ENCODE data around the gene DIO1.

DIO1 gene

DNA sequence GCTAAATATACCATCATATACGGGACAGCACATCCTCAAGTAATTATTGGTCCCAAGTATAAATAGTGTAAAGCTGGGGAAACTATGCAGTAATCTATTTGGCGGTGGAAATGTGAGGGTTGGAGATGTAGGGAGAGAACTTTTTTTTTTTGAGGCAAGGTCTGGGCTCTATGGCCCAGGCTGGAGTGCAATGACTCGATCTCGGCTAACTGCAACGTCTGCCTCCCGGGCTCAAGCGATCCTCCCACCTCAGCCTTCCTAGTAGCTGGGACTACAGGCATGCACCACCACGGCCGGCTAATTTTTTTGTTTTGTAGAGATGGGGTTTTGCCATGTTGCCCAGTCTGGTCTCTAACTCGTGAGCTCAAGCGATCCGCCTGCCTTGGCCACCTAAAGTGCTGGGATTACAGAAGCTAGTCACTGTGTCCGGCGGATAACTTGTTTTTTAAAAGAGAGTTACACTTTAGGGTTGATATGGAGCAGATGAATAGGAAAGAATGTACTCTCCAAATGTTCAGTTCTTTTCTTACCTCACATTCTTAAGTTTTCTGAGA lies 49.6 kb downstream of the DIO1 start:
- no peak for DNase-seq

DNA sequence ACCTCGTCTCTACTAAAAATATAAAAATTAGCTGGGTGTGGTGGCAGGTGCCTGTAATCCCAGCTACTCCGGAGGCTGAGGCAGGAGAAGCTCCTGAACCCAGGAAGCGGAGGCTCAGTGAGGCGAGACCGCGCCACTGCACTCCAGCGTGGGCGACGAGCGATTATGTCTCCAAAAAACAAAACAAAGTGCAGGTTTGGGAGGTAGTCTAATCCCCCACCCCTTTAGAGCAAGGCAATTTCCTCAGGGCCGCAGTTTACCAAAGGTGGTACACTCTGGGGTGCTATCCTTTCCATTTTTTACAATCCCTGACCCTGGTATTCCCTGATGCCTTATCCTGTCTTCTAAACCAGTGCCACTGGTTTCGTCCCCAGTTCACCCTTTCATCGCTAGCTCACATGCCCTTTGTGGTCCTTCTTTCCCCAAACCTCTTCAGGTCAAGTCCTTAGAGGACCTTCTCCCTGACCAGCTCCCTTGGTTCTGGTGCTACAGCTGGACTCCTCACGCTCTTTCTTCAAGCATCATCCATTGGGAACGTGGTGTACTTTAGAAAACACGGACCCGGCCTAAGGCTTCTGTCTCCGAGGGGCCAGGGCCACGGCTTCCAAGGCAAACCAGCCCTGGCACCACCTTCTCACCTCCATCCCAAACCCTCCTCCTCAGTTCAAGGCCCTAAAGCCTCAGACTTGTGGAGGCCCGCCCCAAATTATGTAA lies 50.6 kb downstream of the DIO1 start:
- DNase-seq = no peak

GRCh38 chr1:53945183-53945432 lies 51.1 kb downstream of the DIO1 start:
- DNase-seq = no peak

DNA sequence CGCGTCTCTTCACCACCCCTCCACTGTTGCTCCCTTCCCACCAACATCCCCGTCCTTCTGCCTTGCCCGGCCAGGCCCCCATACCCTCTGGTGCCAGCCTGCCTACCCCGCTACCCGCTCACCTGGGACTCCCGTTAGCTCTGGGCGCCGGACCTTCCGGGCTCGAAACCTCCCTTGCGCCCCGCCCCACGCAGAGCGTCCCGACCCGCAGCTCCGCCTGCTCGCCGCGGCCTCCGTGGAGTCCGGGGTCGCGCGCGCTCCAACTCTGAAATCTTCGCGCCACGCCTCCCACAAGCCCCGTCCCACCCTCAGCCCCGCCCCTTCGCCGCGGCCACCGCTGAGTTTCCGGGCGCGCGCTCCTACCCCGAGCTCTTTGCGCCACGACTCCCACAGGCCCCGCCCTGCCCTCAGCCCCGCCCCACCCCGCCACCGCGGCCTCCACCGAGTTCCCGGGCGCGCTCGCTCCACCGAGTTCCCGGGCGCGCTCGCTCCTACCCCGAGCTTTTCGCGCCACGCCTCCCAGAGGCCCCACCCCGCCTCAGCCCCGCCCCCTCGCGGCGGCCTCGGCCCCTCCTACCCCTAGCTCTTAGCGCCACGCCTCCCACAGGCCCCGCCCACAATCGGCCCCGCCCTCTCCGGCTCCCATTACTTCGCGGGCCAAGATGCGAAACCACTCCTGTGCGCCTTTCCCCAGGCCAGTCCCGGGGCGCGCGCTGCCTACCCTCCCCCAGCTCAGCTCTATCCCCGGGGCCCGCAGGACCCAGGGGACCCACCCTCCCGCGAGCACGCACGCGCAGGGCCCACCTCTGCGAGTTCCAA lies 51.7 kb downstream of the DIO1 start, which contains the start of gene IFT25:
IFT25 (minus strand) TSS at position 267 of the 819 bp plus-strand sequence. CDS start 5,617 bp downstream, outside the sequence.
- DNase-seq = peak; percentile 100

GRCh38 chr1:53946252-53947171 lies 52.5 kb downstream of the DIO1 start, which contains the start of gene LRRC42:
Gene LRRC42, plus strand, starts transcription at chr1:53946350. Its CDS starts 5,650 bp downstream, at chr1:53952000.
- peak; percentile 74 for DNase-seq

GRCh38 chr1:53947172-53947907 lies 53.4 kb downstream of the DIO1 start:
- DNase-seq = no peak

- DNase-seq = no peak
These were observed 54.3 kb downstream of the DIO1 start for GRCh38 chr1:53948291-53948690.

- DNase-seq = no peak
These were observed 55.3 kb downstream of the DIO1 start for GRCh38 chr1:53949023-53949990.

DNA sequence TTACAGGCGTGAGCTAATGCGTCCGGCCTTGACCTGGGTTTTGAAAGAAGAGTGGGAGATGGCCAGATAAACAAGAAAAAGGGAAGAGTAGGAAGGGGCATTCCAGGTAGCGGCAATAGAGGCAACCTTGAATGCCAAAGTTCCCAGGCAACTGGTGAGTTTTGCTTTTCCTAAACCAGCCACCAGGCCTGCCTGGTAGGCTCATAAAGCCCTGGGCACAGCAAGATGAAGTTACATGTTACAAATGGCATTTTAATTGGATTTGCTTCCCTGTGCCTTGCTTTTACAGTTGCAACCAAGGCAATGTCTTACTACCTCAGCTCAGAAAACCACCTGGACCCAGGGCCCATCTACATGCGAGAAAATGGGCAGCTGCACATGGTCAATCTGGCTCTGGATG lies 57.7 kb downstream of the DIO1 start:
- DNase-seq = no peak

GRCh38 chr1:53954128-53954527 lies 60.1 kb downstream of the DIO1 start:
- no peak for DNase-seq

DNA sequence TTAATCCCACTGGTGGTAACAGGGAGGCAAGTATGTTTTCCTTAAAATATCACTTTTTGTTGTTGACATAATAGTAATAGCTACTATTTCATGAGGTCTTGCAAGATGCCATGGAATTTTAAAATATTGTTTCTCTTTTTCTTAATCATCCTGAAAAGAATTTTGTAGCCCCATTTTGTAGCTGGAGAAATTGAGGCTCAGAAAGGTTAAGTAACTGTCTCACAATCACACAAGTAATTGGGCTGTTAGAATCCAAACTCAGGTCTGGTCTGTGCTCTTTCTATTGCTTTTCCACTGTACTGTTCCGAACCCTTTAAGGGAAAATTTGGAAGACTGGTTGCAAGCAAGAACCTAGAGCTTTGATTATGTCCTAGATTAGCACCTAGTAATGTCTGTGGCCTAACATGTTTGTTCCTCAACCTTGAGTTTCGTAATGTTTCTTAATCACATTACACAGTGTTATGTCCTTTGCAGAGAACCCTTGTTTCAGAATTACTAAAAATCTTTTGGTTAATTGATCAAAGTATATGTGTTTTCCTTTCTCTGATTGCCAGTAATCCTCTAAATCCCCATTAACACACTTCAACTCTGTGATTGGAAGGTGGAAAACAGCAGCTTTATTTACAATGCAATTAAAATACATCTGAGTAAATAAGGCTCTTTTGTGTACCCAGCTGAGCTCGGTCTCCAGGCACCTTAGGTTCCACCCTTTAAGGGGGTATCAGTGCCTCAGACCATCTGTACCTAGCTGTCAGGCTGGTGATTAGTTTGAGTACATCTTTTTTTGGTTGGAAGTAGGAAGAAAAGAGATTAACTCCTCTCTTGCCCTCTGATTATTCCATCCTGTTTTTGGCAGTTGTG lies 62.6 kb downstream of the DIO1 start:
- DNase-seq = no peak

DNA sequence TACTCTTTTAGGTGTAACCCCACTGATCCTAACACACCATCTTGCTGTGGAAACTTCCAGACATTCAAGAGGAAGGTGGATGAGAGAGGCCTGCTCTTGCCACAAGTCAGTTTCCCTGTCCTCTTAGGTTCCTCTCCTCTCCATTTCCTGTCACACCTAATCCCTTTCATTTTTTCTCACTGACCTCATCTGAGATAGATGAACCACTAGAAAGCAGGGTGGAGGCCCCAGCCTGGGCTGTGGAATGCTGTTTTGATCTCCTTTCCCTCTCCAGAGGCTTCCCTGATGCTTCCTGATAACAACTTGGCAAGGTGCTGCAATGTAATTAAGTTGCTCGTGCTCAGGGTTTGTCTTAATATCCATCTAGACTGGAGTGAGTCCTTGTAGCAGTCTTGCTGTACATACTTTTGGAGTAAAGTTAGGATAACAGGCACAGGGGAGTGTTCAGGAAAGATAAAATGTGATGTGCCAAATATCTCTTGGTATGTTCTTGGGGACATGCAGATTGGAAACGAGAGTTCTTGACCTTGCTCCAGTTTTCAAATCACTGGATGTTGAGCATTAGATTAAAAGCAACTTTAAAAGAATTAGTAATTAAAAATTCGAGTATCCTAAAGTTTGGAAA lies 63.3 kb downstream of the DIO1 start:
- no peak for DNase-seq

GRCh38 chr1:53959664-53960250 lies 65.8 kb downstream of the DIO1 start:
- DNase-seq = no peak

All from stimulated activated naive CD4-positive, alpha-beta T cell treated with Interleukin-2 at 50 U/mL for 16 hours (primary cell).